Activated naive CD4-positive, alpha-beta T cell treated with anti-CD3 and anti-CD28 coated beads, Interleukin-2, amount 50 U/mL, for 72 hours (primary cell): ENCODE results near the gene TRMT2B. TPM values are rescaled to one million over a fixed set of nuclear protein-coding genes. Genes with fewer than 3 reads are reported as not detected.

Experiments used
- ATAC-seq, 2 donors: fragments of 150-1000 bp; cut with Tn5 transposase; 2 replicates each; pipeline ENCODE4 v1.10.0; 2021; ENCODE audit warnings: mild to moderate bottlenecking in 2 of 2, moderate library complexity in 2 of 2
- DNase-seq, 2 donors: peaks; one replicate each; pipeline ENCODE4 v3.0.0; 2021 to 2022; ENCODE audit warnings: low spot score in 2 of 2
- H3K27ac Mint-ChIP-seq, 2 donors: one replicate each; pipeline ENCODE4 v1.8.0; 2022; ENCODE audit warnings: mild to moderate bottlenecking in 2 of 2, mixed read lengths in 2 of 2
- H3K36me3 Mint-ChIP-seq, 2 donors: one replicate each; pipeline ENCODE4 v1.8.0; 2022; ENCODE audit warnings: mixed read lengths in 2 of 2
- H3K9me3 Mint-ChIP-seq, 2 donors: one replicate each; pipeline ENCODE4 v1.8.0; 2022; ENCODE audit warnings: mixed read lengths in 2 of 2
- total RNA-seq, 2 donors: library from RNA; stranded (reverse); gene quantifications; one replicate each; pipeline ENCODE4 v1.2.3, GENCODE V29; 2022

TRMT2B gene
- total RNA-seq, 2 donors from 2014 or later: 25.3 to 34.1 TPM

DNA sequence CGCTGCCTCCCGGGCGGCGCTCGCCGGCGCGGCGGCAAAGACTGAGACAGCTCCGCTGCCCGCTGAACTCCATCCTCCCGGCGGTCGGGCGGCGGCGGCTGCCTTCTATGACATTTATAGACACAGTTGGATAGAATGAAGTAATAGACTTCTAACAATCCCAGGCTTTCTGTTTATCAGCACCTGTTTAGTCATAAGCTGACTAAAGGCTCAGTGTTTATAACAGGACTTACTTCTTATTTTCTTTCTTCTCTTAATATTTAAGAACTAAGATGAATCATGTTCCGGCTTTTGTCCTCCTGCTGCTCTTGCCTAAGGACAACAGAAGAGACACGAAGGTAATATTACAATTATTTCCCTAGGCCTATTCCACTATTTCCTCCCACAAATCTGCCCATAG lies 78.5 kb downstream of the TRMT2B start:
- Mint-ChIP-seq H3K27ac (no peak overlapping the region), H3K36me3 (no peaks in the 10 kb centered on the region), H3K9me3 (no peaks in the 10 kb centered on the region)
- DNase-seq (no peak), ATAC-seq (no peak)

DNA sequence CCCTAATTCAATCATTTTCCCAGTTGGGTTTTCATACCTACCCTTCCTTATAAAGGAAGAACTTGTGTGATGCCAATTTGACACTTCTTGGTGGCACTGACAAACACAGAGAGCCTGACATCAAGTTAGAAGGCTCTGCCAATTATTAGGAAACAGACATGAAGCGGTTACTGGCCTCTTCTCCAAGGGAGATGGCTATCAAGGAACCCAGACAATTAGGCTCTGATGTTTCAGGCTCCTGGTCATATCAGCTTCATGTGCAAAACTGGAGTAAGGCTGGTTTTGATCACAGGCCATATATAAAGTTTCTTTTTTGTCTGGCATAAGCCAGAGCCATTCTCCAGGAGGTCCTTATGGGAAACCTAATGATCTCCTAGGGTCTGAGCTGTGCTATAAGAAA lies 82.0 kb downstream of the TRMT2B start:
- Mint-ChIP-seq H3K36me3 (no peaks in the 10 kb centered on the region), H3K27ac (no peak overlapping the region), H3K9me3 (no peaks in the 10 kb centered on the region)
- ATAC-seq (no peak), DNase-seq (no peak)

DNA sequence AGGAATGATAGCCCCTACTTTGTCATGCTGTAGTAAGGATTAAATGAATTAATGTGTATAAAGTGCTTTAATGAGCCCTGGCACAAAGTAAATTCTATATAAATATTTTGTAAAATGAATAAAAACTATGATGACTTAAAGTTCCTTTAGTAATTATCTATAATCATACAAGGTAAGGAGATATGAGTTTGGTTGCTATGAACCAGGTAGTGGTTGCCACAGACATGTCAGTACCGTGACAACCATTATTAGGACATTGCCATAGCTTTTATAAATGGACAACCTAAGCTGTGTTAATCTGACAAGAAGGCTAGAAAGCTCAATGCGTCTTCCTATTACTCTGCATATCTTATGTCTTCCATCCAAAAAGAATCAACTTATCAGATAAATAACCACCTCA lies 82.5 kb downstream of the TRMT2B start, which contains the start of gene ARL13A:
Gene ARL13A, plus strand, starts transcription at position 301 of the 400 bp plus-strand sequence. CDS start 3,982 bp downstream, outside the sequence.
- ATAC-seq (no peak), DNase-seq (no peak)
- no peaks in the 10 kb centered on the region for H3K9me3 Mint-ChIP-seq
- H3K36me3 Mint-ChIP-seq: no peaks in the 10 kb centered on the region
- no peak within 1 kb of the TSS for H3K27ac Mint-ChIP-seq

DNA sequence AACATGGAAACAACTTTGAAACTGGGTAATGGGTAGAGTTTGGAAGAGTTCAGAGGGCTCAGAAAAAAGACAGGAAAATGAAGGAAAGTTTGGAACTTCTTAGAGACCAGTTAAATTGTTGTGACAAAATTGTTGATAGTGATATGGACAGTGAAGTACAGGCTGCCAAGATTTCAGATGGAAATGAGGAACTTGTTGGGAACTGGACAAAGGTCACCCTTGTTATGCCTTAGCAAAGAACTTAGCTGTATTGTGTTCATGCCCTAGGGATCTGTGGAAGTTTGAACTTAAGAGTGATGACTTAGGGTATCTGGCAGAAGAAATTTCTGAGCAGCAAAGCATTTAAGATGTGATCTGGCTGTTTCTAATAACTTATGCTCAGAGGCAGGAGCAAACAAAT lies 87.5 kb downstream of the TRMT2B start:
- H3K9me3 Mint-ChIP-seq: no peaks in the 10 kb centered on the region
- DNase-seq (no peak), ATAC-seq (no peak)
- H3K36me3 Mint-ChIP-seq: no peaks in the 10 kb centered on the region
- no peak overlapping the region for H3K27ac Mint-ChIP-seq

DNA sequence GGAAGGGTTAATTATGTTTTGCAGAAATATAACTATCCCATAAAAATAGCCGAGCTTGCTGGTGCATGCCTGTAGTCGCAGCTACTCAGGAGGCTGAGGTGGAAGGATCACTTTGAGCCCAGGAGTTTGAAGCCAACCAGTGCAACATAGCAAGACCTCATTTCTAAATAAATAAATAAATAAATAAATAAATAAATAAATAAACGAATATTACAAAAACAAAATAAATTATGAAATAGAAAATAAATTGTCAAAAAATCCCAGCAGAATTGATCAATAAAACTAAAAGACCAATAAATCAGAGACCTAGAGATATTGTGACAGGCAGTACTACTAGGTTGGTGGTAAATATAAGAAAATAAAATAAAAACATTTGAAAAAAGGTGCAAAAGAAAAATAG lies 89.1 kb downstream of the TRMT2B start:
- no peak overlapping the region for H3K27ac Mint-ChIP-seq

More for the DNA sequence above, 89.1 kb downstream of the TRMT2B start:
- Mint-ChIP-seq H3K36me3 (no peaks in the 10 kb centered on the region), H3K9me3 (no peaks in the 10 kb centered on the region)
- ATAC-seq: no peak
- no peak for DNase-seq

Other genes with a start within 250 kb of the TRMT2B start
- 10 to 100 TPM; 30.9 to 52.5 TPM for gene CSTF2, start 231.7 kb downstream of the TRMT2B start, total RNA-seq
- not detected for gene NOX1, start 177.8 kb downstream of the TRMT2B start, total RNA-seq
- 1 to 10 TPM in 1 of 2 donors, under 1 TPM in 1; 0.77 to 2.0 TPM for gene XKRX, start 123.2 kb downstream of the TRMT2B start, total RNA-seq
- gene ARL13A, start 82.4 kb downstream of the TRMT2B start, total RNA-seq: not detected
- not detected for gene TMEM35A, start 26.8 kb upstream of the TRMT2B start, total RNA-seq
- gene CENPI, start 46.1 kb upstream of the TRMT2B start, total RNA-seq: 10 to 100 TPM; 25.4 to 31.1 TPM
- 1 to 10 TPM; 1.1 to 1.5 TPM for gene DRP2, start 167.7 kb upstream of the TRMT2B start, total RNA-seq
- under 1 TPM in 1 of 2 donors, not detected in 1; 0.11 TPM for gene TAF7L, start 239.2 kb upstream of the TRMT2B start, total RNA-seq